Adrenal gland (tissue), 12 donors: ENCODE measurements around the gene TANK. TPM values are rescaled to one million over a fixed set of nuclear protein-coding genes. Genes with fewer than 3 reads are reported as not detected.

Source experiments
- DNase-seq, 7 donors: peaks; one replicate each; pipeline ENCODE4 v3.0.0-alpha.2; 2019 to 2020
- H3K27ac ChIP-seq, 5 donors: fragments of 200-600 bp; sonication (generic) in 4 of 5; 1 replicate in 3 of 5; 2 replicates in 2 of 5; pipeline versions ENCODE4 v1.5.1 to v1.8.0; 2016 to 2020; ENCODE audit warnings: mild to moderate bottlenecking in 1 of 5
- H3K27me3 ChIP-seq: fragments of 200-600 bp; 2 replicates; pipeline ENCODE4 v1.8.0; 2021
- H3K36me3 ChIP-seq, 2 donors: fragments of 200-600 bp; replicated peaks in 1 of 2; 1 replicate in 1 of 2; 2 replicates in 1 of 2; pipeline versions ENCODE4 v1.5.1 to v1.8.0; 2018 to 2022
- H3K4me1 ChIP-seq, 2 donors: fragments of 200-600 bp; replicated peaks in 1 of 2; 1 replicate in 1 of 2; 2 replicates in 1 of 2; pipeline versions ENCODE4 v1.5.1 to v1.8.0; 2018 to 2021
- H3K4me3 ChIP-seq, 4 donors: fragments of 200-600 bp; sonication (generic) in 3 of 4; one replicate each; pipeline ENCODE4 v1.5.1; 2016 to 2018
- H3K9me3 ChIP-seq, 3 donors: fragments of 200-600 bp; sonication (generic) in 1 of 3; replicated peaks in 1 of 3; 1 replicate in 2 of 3; 2 replicates in 1 of 3; pipeline versions ENCODE4 v1.5.1 to v1.8.0; 2016 to 2021
- POLR2A ChIP-seq, 2 donors: fragments of 450-650 bp; IDR thresholded peaks; one replicate each; pipeline ENCODE4 v1.6.1; 2017; ENCODE audit warnings: antibody characterized with exemption in 2 of 2, mild to moderate bottlenecking in 2 of 2, moderate library complexity in 1 of 2
- WGBS, 4 donors: extraction: QIAGEN DNeasy Blood & Tissue Kit in 2 of 4; methylation state at CpG; one replicate each; pipeline versions ENCODE4 v1.1.5 to v1.1.7; 2013 to 2017; 5-methylcytosine and 5-hydroxymethylcytosine counted together
- intact Hi-C, 2 donors: fragments of 100-400 bp; cut with DNase I; formaldehyde crosslinking; loops; one replicate each; pipeline versions ENCODE4 v1.14.1 to v1.15.0; 2022 to 2023
- polyA plus RNA-seq, 3 donors: library from polyadenylated mRNA; stranded (reverse); fragments of 200-250 nt in 2 of 3; fragments of 350-450 nt in 1 of 3; fragmentation: Illumina TruSeq in 1 of 3; extraction: RNeasy Lipid Tissue Mini Kit (QIAGEN cat#74804) in 1 of 3; gene quantifications; one replicate each; pipeline ENCODE4 v1.2.3, GENCODE V29; 2013 to 2014
- total RNA-seq, 9 donors: library from RNA; depleted of rRNA in 4 of 9; stranded (reverse); fragments of >200 nt in 4 of 9; fragments of 120-200 nt in 1 of 9; fragmentation: NEBNext Ultra II Directional in 1 of 9; extraction: Animal tissue kit (Norgen Biotek cat#: 25700) in 1 of 9; gene quantifications; one replicate each; pipeline versions ENCODE4 v1.1.0 to v1.2.4, GENCODE V29; 2013 to 2023
- TF ChIP-seq, protein P1 (sequence below), 6 experiments: fragments of 450-650 bp in 4 of 6; fragments of 200-600 bp in 2 of 6; sonication (generic) in 1 of 6; IDR thresholded peaks; 1 replicate in 5 of 6; 2 replicates in 1 of 6; pipeline versions ENCODE4 v1.5.1 to v1.8.0; 2016 to 2021; ENCODE audit warnings: antibody characterized with exemption in 6 of 6, mild to moderate bottlenecking in 2 of 6, moderate library complexity in 1 of 6
- donor health status: healthy with polysubstance abuse.
- donor health status: Bipolar disorder and iron deficiency.
- donor health status: DM: yes; HTN: yes; CAD: no.
- donor health status: DM: no; HTN: no; CAD: no.
- donor health status: DM: no; HTN: no; CAD: no.
- donor health status: DM: yes; HTN: yes; CAD: no.

The TANK gene
- total and polyA plus RNA-seq, 12 donors, result 23.7 to 90.9 (median 55.0) TPM

DNA sequence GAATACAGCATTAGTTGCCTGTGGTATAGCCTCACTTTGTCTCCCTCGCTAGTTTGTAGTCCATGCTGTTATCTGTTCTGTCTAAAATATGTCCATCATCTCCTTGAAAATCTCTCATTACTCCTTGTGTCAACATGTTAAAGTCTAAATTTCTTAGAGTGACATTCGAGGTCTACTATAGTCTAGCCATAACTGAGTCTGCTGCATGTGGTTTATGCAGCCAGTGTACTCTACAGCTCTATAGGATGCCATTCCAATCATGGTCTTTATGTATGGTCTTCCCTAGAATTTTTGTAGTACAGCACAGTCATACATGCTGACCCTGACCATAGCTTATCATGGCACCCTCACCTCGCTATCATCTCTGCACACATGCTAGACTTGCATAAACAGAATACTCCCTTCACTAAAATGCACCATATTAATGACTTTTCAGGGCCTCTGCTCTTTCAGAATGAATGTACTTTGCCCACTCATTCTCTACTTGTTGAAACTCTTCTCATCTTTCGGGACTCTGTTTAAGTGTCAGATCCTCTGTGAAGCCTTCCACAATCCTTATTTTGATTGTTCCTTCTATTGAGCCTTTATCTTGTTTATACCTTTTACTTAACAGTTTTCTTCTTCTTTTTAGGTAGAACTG, 12.8 kb downstream of the TANK start:
- no peak for DNase-seq
- Histone ChIP-seq H3K36me3 (no peaks in the 10 kb centered on the region), H3K27me3 (no peaks in the 10 kb centered on the region), H3K9me3 (peaks cover 0 to 5% (median 0%) of the 10 kb centered on the region in 3 donors), H3K27ac (no peak overlapping the region), H3K4me3 (no peak overlapping the region), H3K4me1 (peaks cover 14 to 17% of the 10 kb centered on the region in 2 donors)
- 91 to 95% (median 95%) methylated on average over 4 of the region's 4 CpGs for WGBS, 4 donors
- TF ChIP-seq, protein P1, sequence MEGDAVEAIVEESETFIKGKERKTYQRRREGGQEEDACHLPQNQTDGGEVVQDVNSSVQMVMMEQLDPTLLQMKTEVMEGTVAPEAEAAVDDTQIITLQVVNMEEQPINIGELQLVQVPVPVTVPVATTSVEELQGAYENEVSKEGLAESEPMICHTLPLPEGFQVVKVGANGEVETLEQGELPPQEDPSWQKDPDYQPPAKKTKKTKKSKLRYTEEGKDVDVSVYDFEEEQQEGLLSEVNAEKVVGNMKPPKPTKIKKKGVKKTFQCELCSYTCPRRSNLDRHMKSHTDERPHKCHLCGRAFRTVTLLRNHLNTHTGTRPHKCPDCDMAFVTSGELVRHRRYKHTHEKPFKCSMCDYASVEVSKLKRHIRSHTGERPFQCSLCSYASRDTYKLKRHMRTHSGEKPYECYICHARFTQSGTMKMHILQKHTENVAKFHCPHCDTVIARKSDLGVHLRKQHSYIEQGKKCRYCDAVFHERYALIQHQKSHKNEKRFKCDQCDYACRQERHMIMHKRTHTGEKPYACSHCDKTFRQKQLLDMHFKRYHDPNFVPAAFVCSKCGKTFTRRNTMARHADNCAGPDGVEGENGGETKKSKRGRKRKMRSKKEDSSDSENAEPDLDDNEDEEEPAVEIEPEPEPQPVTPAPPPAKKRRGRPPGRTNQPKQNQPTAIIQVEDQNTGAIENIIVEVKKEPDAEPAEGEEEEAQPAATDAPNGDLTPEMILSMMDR (IDR thresholded peaks at IDR 0.05), result no peak
- TF ChIP-seq POLR2A (IDR thresholded peaks at IDR 0.05), result no peak
- intact Hi-C loops, result no loop called here

DNA sequence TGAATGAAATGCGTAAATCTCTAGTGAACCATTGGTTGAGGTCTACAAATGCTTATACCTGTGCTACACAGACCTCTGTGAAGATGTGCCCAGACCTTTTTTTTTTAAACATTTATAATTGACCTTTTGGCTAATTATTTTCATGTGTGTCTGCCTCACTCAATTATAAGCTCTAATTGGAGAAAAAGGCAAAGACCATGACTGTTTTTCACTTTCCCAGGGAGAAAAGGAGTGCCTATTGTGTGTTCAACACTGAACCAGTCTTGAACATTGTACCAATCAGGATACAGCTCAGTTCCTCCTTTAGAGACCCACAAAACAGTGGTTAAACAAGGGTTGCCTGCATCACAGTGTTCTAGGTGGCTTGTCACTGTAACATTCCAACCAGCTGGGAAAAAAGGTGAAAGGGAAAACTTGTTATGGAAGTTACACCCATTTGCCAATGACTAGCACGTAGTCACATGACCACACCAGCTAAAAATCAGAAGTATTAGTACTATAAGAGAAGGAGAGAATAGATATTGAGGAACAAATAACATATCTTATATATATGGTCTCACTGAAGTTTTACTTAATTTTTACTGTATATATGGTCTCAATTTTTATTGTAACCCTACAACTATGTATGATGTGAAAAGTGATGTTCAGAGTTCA, 13.4 kb downstream of the TANK start:
- Histone ChIP-seq H3K27me3 (no peaks in the 10 kb centered on the region), H3K4me1 (peaks cover 14 to 17% of the 10 kb centered on the region in 2 donors), H3K9me3 (peaks cover 0 to 5% (median 0%) of the 10 kb centered on the region in 3 donors), H3K27ac (no peak overlapping the region), H3K4me3 (no peak overlapping the region), H3K36me3 (no peaks in the 10 kb centered on the region)
- TF ChIP-seq, protein P1 (IDR thresholded peaks at IDR 0.05), result no peak
- TF ChIP-seq POLR2A (IDR thresholded peaks at IDR 0.05), result no peak
- 97 to 99% (median 98%) methylated on average over 2 of the region's 2 CpGs for WGBS, 4 donors
- intact Hi-C loops, result no loop called here
- DNase-seq, result no peak

DNA sequence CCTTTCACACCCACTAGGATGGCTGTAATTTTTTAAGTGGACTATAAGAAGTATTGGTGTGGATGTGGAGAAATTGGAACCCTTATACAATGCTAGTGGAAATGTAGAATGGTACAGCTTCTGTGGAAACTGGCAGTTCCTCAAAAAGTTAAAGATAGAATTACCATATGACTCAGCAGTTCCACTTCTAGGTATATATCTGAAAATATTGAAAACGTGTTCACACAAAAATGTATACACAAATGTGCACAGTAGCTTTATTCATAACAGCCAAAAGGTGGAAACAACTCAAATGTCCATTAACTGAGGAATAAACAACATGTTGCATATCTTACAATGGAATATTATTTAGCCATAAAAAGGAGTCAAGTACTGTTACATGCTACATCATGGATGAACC, 17.7 kb downstream of the TANK start:
- H3K9me3 ChIP-seq, result peaks cover 0 to 5% (median 0%) of the 10 kb centered on the region in 3 donors
- DNase-seq, result no peak
- peaks cover 0 to 32% of the 10 kb centered on the region in 2 donors for H3K36me3 ChIP-seq
- 75 to 84% (median 82%) methylated on average over 1 of the region's 1 CpG for WGBS, 4 donors
- H3K27me3 ChIP-seq, result no peaks in the 10 kb centered on the region
- peaks cover 0 to 7% of the 10 kb centered on the region in 2 donors for H3K4me1 ChIP-seq
- TF ChIP-seq, protein P1 (IDR thresholded peaks at IDR 0.05), result no peak
- no peak for TF ChIP-seq POLR2A (IDR thresholded peaks at IDR 0.05)
- intact Hi-C loops, result no loop called here
- no peak overlapping the region for H3K27ac ChIP-seq
- no peak overlapping the region for H3K4me3 ChIP-seq

DNA sequence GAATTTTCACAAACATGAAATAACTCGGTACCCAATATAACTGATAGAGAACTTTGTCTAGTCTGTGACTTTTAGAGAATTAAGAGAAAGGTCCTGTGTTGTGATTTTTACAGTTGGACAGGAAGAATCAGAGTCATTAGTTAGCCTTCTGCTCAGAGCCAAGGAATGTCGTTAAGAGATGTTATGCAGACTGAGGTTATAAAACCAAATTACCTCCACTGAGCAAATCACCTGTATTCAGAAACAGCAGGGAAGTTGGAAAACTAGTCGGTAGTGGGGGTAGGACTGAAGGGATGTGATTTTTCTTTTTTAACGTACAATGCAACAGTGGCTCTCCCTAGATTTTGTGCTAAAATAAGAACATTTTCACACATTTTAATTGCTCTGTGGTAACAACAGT, 18.5 kb downstream of the TANK start:
- Histone ChIP-seq H3K4me1 (peaks cover 0 to 7% of the 10 kb centered on the region in 2 donors), H3K27ac (no peak overlapping the region), H3K4me3 (no peak overlapping the region), H3K36me3 (peaks cover 0 to 32% of the 10 kb centered on the region in 2 donors), H3K27me3 (no peaks in the 10 kb centered on the region), H3K9me3 (peaks cover 0 to 5% (median 0%) of the 10 kb centered on the region in 3 donors)
- WGBS, 4 donors, result 67 to 84% (median 78%) methylated on average over 4 of the region's 4 CpGs
- no peak for TF ChIP-seq POLR2A (IDR thresholded peaks at IDR 0.05)
- TF ChIP-seq, protein P1 (IDR thresholded peaks at IDR 0.05), result no peak
- intact Hi-C loops, result no loop called here
- no peak for DNase-seq
